ENCODE measurements around the gene CCDC174.

CCDC174 gene

GRCh38 chr3:14680716-14681115 is 29.2 kb downstream of the CCDC174 start:
- Histone ChIP-seq H3K4me2 (ENCODE audit: low read length) (no peak overlapping the region), H3K27me3 (ENCODE audit: control insufficient read depth, insufficient read depth, low read length) (no peaks in the 10 kb centered on the region), H3K27ac (no peak overlapping the region), H3K36me3 (ENCODE audit: control insufficient read depth, insufficient read depth, low read length) (no peaks in the 10 kb centered on the region), H3K4me3 (ENCODE audit: low read depth, low read length) (no peak overlapping the region), H2AFZ (no peak overlapping the region), H3K79me2 (no peaks in the 10 kb centered on the region), H3K4me1 (peaks cover 6% of the 10 kb centered on the region), H3K9ac (no peak overlapping the region), H3K9me3 (ENCODE audit: control insufficient read depth, low read length) (no peaks in the 10 kb centered on the region)
- no peak for TF ChIP-seq CTCF (IDR thresholded peaks at IDR 0.05)

- Histone ChIP-seq H3K4me2 (ENCODE audit: low read length) (no peak overlapping the region), H3K36me3 (ENCODE audit: control insufficient read depth, insufficient read depth, low read length) (no peaks in the 10 kb centered on the region), H2AFZ (no peak overlapping the region), H3K4me1 (no peaks in the 10 kb centered on the region), H3K9ac (no peak overlapping the region), H3K27me3 (ENCODE audit: control insufficient read depth, insufficient read depth, low read length) (no peaks in the 10 kb centered on the region), H3K9me3 (ENCODE audit: control insufficient read depth, low read length) (no peaks in the 10 kb centered on the region), H3K27ac (no peak overlapping the region), H3K4me3 (ENCODE audit: low read depth, low read length) (no peak overlapping the region), H3K79me2 (no peaks in the 10 kb centered on the region)
- TF ChIP-seq CTCF (IDR thresholded peaks at IDR 0.05): no peak
Measured at GRCh38 chr3:14684447-14684846, 32.9 kb downstream of the CCDC174 start.

GRCh38 chr3:14685179-14685578 is 33.6 kb downstream of the CCDC174 start:
- Histone ChIP-seq H3K36me3 (ENCODE audit: control insufficient read depth, insufficient read depth, low read length) (no peaks in the 10 kb centered on the region), H3K9ac (no peak overlapping the region), H2AFZ (no peak overlapping the region), H3K27ac (no peak overlapping the region), H3K79me2 (no peaks in the 10 kb centered on the region), H3K4me3 (ENCODE audit: low read depth, low read length) (no peak overlapping the region), H3K4me2 (ENCODE audit: low read length) (no peak overlapping the region), H3K9me3 (ENCODE audit: control insufficient read depth, low read length) (no peaks in the 10 kb centered on the region), H3K27me3 (ENCODE audit: control insufficient read depth, insufficient read depth, low read length) (no peaks in the 10 kb centered on the region), H3K4me1 (no peaks in the 10 kb centered on the region)
- no peak for TF ChIP-seq CTCF (IDR thresholded peaks at IDR 0.05)

- no peaks in the 10 kb centered on the region for H3K4me1 ChIP-seq
- H3K79me2 ChIP-seq: no peaks in the 10 kb centered on the region
- no peaks in the 10 kb centered on the region for H3K36me3 ChIP-seq (ENCODE audit: control insufficient read depth, insufficient read depth, low read length)
- H3K27ac ChIP-seq: no peak overlapping the region
- no peak overlapping the region for H3K4me2 ChIP-seq (ENCODE audit: low read length)
- no peak overlapping the region for H3K4me3 ChIP-seq (ENCODE audit: low read depth, low read length)
- TF ChIP-seq CTCF (IDR thresholded peaks at IDR 0.05): no peak
- H3K9ac ChIP-seq: no peak overlapping the region
- H3K9me3 ChIP-seq (ENCODE audit: control insufficient read depth, low read length): no peaks in the 10 kb centered on the region
- H2AFZ ChIP-seq: no peak overlapping the region
- H3K27me3 ChIP-seq (ENCODE audit: control insufficient read depth, insufficient read depth, low read length): no peaks in the 10 kb centered on the region
Measured at GRCh38 chr3:14687360-14687759, 35.8 kb downstream of the CCDC174 start.

GRCh38 chr3:14688525-14688924 is 37.0 kb downstream of the CCDC174 start:
- no peak overlapping the region for H2AFZ ChIP-seq
- no peak overlapping the region for H3K9ac ChIP-seq
- no peaks in the 10 kb centered on the region for H3K4me1 ChIP-seq
- H3K9me3 ChIP-seq (ENCODE audit: control insufficient read depth, low read length): no peaks in the 10 kb centered on the region
- H3K36me3 ChIP-seq (ENCODE audit: control insufficient read depth, insufficient read depth, low read length): no peaks in the 10 kb centered on the region
- H3K79me2 ChIP-seq: no peaks in the 10 kb centered on the region
- H3K4me3 ChIP-seq (ENCODE audit: low read depth, low read length): no peak overlapping the region
- no peak for TF ChIP-seq CTCF (IDR thresholded peaks at IDR 0.05)
- no peaks in the 10 kb centered on the region for H3K27me3 ChIP-seq (ENCODE audit: control insufficient read depth, insufficient read depth, low read length)
- no peak overlapping the region for H3K4me2 ChIP-seq (ENCODE audit: low read length)
- H3K27ac ChIP-seq: no peak overlapping the region
